GM23338 (cell line): Measurements from ENCODE around the gene TBC1D16. TPM values are rescaled to one million over a fixed set of nuclear protein-coding genes. Genes with fewer than 3 reads are reported as not detected.

ENCODE experiments used
- ATAC-seq: fragments of 200-7000 bp; cut with Tn5 transposase; 3 replicates; pipeline ENCODE4 v1.9.1; 2020
- DNase-seq: peaks from one replicate; pipeline ENCODE4 v3.0.0-alpha.2; 2015; ENCODE audit warnings: low spot score
- H2AFZ ChIP-seq: fragments of 200-600 bp; sonication (generic); 2 replicates; pipeline ENCODE4 v1.8.0; 2016; ENCODE audit warnings: antibody characterized with exemption, mild to moderate bottlenecking, moderate library complexity
- H3F3A ChIP-seq: fragments of 200-600 bp; sonication (generic); replicated peaks from 2 replicates; pipeline ENCODE4 v1.8.0; 2017; ENCODE audit warnings: antibody characterized with exemption, mixed run types, low read depth
- H3K27ac ChIP-seq: fragments of 200-600 bp; sonication (generic); 2 replicates; pipeline ENCODE4 v1.6.1; 2016; ENCODE audit warnings: low read depth
- H3K27me3 ChIP-seq: fragments of 200-600 bp; sonication (generic); 2 replicates; pipeline ENCODE4 v1.8.0; 2016; ENCODE audit warnings: mild to moderate bottlenecking, mixed run types, moderate library complexity; ENCODE audit not compliant: insufficient read depth
- H3K36me3 ChIP-seq: fragments of 200-600 bp; sonication (generic); 2 replicates; pipeline ENCODE4 v1.8.0; 2016; ENCODE audit warnings: mild to moderate bottlenecking; ENCODE audit not compliant: insufficient read depth
- H3K4me1 ChIP-seq: fragments of 200-600 bp; sonication (generic); 2 replicates; pipeline ENCODE4 v1.8.0; 2016; ENCODE audit warnings: mild to moderate bottlenecking, moderate library complexity; ENCODE audit not compliant: insufficient read depth
- H3K4me2 ChIP-seq: fragments of 200-600 bp; sonication (generic); 2 replicates; pipeline ENCODE4 v1.7.1; 2017; ENCODE audit warnings: mixed run types
- H3K4me3 ChIP-seq: fragments of 200-600 bp; sonication (generic); 2 replicates; pipeline ENCODE4 v1.6.1; 2016; ENCODE audit warnings: mixed run types
- H3K79me2 ChIP-seq: fragments of 200-600 bp; sonication (generic); replicated peaks from 2 replicates; pipeline ENCODE4 v1.8.0; 2017; ENCODE audit warnings: mild to moderate bottlenecking; ENCODE audit not compliant: insufficient read depth
- H3K9me2 ChIP-seq: fragments of 200-600 bp; sonication (generic); 2 replicates; pipeline ENCODE4 v1.8.0; 2017; ENCODE audit not compliant: insufficient read depth
- H4K20me1 ChIP-seq: fragments of 200-600 bp; sonication (generic); replicated peaks from 2 replicates; pipeline ENCODE4 v1.8.0; 2017; ENCODE audit warnings: mild to moderate bottlenecking; ENCODE audit not compliant: insufficient read depth
- H3K27ac Mint-ChIP-seq: 2 replicates; pipeline ENCODE4 v1.8.0; 2020; ENCODE audit warnings: inconsistent platforms, mild to moderate bottlenecking, moderate library complexity, mixed read lengths
- H3K27me3 Mint-ChIP-seq: 3 replicates; pipeline ENCODE4 v1.8.0; 2022; ENCODE audit warnings: low read depth, mild to moderate bottlenecking, moderate library complexity, mixed read lengths, inconsistent platforms; ENCODE audit not compliant: insufficient read depth, poor library complexity
- H3K36me3 Mint-ChIP-seq: 3 replicates; pipeline ENCODE4 v1.8.0; 2021; ENCODE audit warnings: low read depth, mild to moderate bottlenecking, inconsistent platforms, moderate library complexity, mixed read lengths
- H3K4me1 Mint-ChIP-seq: 3 replicates; pipeline ENCODE4 v1.8.0; 2020; ENCODE audit warnings: mild to moderate bottlenecking, inconsistent platforms, mixed read lengths
- H3K4me3 Mint-ChIP-seq: 3 replicates; pipeline ENCODE4 v1.8.0; 2021; ENCODE audit warnings: moderate library complexity, mild to moderate bottlenecking, inconsistent platforms, mixed read lengths
- H3K9me3 Mint-ChIP-seq: 3 replicates; pipeline ENCODE4 v1.8.0; 2020; ENCODE audit warnings: moderate library complexity, mild to moderate bottlenecking, inconsistent platforms, mixed read lengths
- EZH2phosphoT487 ChIP-seq: fragments of 200-600 bp; sonication (generic); IDR thresholded peaks from one replicate; pipeline ENCODE4 v1.8.1; 2018; ENCODE audit warnings: antibody characterized with exemption; ENCODE audit not compliant: unreplicated experiment
- JUNB ChIP-seq: IDR thresholded peaks from one replicate; pipeline ENCODE4 v1.6.1; 2016; ENCODE audit warnings: antibody characterized with exemption; ENCODE audit not compliant: unreplicated experiment
- NANOG ChIP-seq: IDR thresholded peaks from 2 replicates; pipeline ENCODE4 v1.6.1; 2016; ENCODE audit warnings: antibody characterized with exemption, borderline replicate concordance
- ZNF114 ChIP-seq: fragments of 250-450 bp; sonication (Bioruptor Pico); IDR thresholded peaks from 2 replicates; pipeline ENCODE4 v1.5.0; 2020; ENCODE audit warnings: mild to moderate bottlenecking, moderate library complexity
- ZNF331 ChIP-seq: fragments of 250-450 bp; sonication (Bioruptor Pico); IDR thresholded peaks from 2 replicates; pipeline ENCODE4 v1.5.0; 2020; ENCODE audit warnings: low read depth, mild to moderate bottlenecking, moderate library complexity
- polyA plus RNA-seq: library from polyadenylated mRNA; unstranded; fragments of >200 nt; fragmentation: Nextera tagmentation; extraction: Ambion mirVana; gene quantifications from 2 replicates; pipeline ENCODE4 v1.2.1, GENCODE V29; 2016
- total RNA-seq: library from RNA; depleted of rRNA; stranded (reverse); fragments of >200 nt; shearing (Covaris generic); gene quantifications from 2 replicates; pipeline ENCODE4 v1.2.3, GENCODE V29; 2014
- TF ChIP-seq, protein P1 (sequence below): fragments of 250-450 bp; sonication (Bioruptor Pico); IDR thresholded peaks from 2 replicates; pipeline ENCODE4 v1.5.0; 2020; ENCODE audit warnings: mild to moderate bottlenecking, moderate library complexity
- TF ChIP-seq, protein P2 (sequence below), 2 experiments: fragments of 200-600 bp in 1 of 2; sonication (generic) in 1 of 2; conservative IDR thresholded peaks; 2 replicates each; pipeline versions ENCODE4 v1.5.1 to v1.6.1; 2016 to 2017; ENCODE audit warnings: antibody characterized with exemption in 2 of 2, low read depth in 2 of 2, mild to moderate bottlenecking in 2 of 2, moderate library complexity in 1 of 2

The TBC1D16 gene
- total and polyA plus RNA-seq, 2 experiments from 2014 or later = 16.7 to 104 TPM

DNA sequence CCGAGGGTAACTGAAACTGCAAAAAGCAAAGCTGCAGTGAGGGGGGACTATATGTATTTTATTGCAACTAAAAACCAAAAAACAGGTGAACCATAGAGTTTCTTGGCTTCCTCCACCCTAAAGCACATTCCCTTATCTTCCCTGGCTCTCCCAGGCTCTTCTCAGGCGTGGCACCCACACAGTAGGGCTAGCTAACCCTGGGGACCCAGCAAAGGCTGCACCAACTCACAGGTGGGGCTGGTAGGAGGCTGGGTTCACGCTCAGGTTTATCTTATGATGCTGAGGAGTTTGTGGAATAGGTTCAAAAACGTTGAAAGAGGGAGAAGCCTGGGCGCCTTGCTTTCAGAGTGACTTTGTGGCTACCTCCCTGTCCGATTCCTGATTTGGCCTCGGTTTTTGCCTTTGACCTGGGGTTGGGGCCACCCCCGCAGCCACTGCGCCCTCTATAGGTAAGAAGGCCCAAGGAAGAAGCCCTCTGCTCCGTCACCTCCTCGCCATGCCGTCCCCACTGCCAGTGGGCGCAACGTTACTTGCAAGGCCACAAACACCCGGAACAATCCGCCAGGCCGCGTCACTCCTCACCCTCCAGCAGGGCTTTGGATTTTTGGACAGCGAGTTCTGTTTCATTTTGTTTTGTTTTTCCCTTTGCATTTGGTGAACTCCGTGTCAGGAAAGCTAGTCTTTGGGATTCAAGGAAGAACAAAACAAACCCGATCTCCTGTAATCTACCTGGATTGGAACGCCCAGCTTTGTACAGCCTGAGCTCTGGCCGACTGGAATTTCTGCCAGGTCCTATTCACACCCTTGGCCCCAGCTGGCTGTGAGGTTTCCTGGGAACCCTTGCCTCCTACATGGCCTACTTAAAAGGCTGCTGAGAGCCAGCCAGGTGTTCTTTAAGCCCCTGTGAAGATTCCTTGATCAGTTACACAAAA lies 60.8 kb downstream of the TBC1D16 start:
- no peaks in the 10 kb centered on the region for H3K27me3 ChIP-seq
- Mint-ChIP-seq H3K9me3 (no peaks in the 10 kb centered on the region), H3K27ac (0 out of 2 replicates have a peak overlapping the region, but pooled peaks have one; percentile 57), H3K36me3 (peaks cover 12% of the 10 kb centered on the region), H3K4me1 (peaks cover 19% of the 10 kb centered on the region), H3K4me3 (no peak overlapping the region), H3K27me3 (peaks cover 7% of the 10 kb centered on the region)
- TF ChIP-seq ZNF114 (no peak), NANOG (no peak), ZNF331 (no peak), EZH2phosphoT487 (no peak), JUNB (no peak)
- TF ChIP-seq, protein P1, sequence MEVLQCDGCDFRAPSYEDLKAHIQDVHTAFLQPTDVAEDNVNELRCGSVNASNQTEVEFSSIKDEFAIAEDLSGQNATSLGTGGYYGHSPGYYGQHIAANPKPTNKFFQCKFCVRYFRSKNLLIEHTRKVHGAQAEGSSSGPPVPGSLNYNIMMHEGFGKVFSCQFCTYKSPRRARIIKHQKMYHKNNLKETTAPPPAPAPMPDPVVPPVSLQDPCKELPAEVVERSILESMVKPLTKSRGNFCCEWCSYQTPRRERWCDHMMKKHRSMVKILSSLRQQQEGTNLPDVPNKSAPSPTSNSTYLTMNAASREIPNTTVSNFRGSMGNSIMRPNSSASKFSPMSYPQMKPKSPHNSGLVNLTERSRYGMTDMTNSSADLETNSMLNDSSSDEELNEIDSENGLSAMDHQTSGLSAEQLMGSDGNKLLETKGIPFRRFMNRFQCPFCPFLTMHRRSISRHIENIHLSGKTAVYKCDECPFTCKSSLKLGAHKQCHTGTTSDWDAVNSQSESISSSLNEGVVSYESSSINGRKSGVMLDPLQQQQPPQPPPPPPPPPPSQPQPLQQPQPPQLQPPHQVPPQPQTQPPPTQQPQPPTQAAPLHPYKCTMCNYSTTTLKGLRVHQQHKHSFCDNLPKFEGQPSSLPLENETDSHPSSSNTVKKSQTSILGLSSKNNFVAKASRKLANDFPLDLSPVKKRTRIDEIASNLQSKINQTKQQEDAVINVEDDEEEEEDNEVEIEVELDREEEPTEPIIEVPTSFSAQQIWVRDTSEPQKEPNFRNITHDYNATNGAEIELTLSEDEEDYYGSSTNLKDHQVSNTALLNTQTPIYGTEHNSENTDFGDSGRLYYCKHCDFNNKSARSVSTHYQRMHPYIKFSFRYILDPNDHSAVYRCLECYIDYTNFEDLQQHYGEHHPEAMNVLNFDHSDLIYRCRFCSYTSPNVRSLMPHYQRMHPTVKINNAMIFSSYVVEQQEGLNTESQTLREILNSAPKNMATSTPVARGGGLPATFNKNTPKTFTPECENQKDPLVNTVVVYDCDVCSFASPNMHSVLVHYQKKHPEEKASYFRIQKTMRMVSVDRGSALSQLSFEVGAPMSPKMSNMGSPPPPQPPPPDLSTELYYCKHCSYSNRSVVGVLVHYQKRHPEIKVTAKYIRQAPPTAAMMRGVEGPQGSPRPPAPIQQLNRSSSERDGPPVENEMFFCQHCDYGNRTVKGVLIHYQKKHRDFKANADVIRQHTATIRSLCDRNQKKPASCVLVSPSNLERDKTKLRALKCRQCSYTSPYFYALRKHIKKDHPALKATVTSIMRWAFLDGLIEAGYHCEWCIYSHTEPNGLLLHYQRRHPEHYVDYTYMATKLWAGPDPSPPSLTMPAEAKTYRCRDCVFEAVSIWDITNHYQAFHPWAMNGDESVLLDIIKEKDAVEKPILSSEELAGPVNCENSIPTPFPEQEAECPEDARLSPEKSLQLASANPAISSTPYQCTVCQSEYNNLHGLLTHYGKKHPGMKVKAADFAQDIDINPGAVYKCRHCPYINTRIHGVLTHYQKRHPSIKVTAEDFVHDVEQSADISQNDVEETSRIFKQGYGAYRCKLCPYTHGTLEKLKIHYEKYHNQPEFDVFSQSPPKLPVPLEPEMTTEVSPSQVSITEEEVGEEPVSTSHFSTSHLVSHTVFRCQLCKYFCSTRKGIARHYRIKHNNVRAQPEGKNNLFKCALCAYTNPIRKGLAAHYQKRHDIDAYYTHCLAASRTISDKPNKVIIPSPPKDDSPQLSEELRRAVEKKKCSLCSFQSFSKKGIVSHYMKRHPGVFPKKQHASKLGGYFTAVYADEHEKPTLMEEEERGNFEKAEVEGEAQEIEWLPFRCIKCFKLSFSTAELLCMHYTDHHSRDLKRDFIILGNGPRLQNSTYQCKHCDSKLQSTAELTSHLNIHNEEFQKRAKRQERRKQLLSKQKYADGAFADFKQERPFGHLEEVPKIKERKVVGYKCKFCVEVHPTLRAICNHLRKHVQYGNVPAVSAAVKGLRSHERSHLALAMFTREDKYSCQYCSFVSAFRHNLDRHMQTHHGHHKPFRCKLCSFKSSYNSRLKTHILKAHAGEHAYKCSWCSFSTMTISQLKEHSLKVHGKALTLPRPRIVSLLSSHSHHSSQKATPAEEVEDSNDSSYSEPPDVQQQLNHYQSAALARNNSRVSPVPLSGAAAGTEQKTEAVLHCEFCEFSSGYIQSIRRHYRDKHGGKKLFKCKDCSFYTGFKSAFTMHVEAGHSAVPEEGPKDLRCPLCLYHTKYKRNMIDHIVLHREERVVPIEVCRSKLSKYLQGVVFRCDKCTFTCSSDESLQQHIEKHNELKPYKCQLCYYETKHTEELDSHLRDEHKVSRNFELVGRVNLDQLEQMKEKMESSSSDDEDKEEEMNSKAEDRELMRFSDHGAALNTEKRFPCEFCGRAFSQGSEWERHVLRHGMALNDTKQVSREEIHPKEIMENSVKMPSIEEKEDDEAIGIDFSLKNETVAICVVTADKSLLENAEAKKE (CRISPR knock-in tag) = no peak
- TF ChIP-seq, protein P2, sequence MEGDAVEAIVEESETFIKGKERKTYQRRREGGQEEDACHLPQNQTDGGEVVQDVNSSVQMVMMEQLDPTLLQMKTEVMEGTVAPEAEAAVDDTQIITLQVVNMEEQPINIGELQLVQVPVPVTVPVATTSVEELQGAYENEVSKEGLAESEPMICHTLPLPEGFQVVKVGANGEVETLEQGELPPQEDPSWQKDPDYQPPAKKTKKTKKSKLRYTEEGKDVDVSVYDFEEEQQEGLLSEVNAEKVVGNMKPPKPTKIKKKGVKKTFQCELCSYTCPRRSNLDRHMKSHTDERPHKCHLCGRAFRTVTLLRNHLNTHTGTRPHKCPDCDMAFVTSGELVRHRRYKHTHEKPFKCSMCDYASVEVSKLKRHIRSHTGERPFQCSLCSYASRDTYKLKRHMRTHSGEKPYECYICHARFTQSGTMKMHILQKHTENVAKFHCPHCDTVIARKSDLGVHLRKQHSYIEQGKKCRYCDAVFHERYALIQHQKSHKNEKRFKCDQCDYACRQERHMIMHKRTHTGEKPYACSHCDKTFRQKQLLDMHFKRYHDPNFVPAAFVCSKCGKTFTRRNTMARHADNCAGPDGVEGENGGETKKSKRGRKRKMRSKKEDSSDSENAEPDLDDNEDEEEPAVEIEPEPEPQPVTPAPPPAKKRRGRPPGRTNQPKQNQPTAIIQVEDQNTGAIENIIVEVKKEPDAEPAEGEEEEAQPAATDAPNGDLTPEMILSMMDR (conservative IDR thresholded peaks at IDR 0.05; ENCODE audit: low read depth in 2 of 2) = peak; percentile 70 to 84
- H3K4me2 ChIP-seq = no peak overlapping the region
- peak overlapping the region; percentile 72; the same call in 1 of the 2 replicates for H3K27ac ChIP-seq
- DNase-seq = peak; percentile 88
- H3K79me2 ChIP-seq = peaks cover 19% of the 10 kb centered on the region
- peaks cover 10% of the 10 kb centered on the region for H3K4me1 ChIP-seq
- peaks cover 3% of the 10 kb centered on the region; the same call in 1 of the 2 replicates for H3K36me3 ChIP-seq
- no peak overlapping the region for H2AFZ ChIP-seq
- peak; percentile 87 for ATAC-seq
- peaks cover 5% of the 10 kb centered on the region; the same call in 1 of the 2 replicates for H4K20me1 ChIP-seq
- H3F3A ChIP-seq = peaks cover 19% of the 10 kb centered on the region; the same call in 1 of the 2 replicates
- H3K4me3 ChIP-seq = no peak overlapping the region
- H3K9me2 ChIP-seq = no peaks in the 10 kb centered on the region
